K562 (cell line): ENCODE measurements around the gene TMEM86B. TPM values are rescaled to one million over a fixed set of nuclear protein-coding genes. Genes with fewer than 3 reads are reported as not detected.

Source experiments
- ATF7 ChIP-seq: fragments of 450-650 bp; IDR thresholded peaks from 2 replicates; pipeline ENCODE4 v1.7.1; 2014; ENCODE audit warnings: mild to moderate bottlenecking, moderate library complexity
- GATA2 ChIP-seq: sonication (generic); formaldehyde crosslinking; IDR thresholded peaks from 2 replicates; pipeline ENCODE4 v1.4.0; 2020; ENCODE audit warnings: mild to moderate bottlenecking, missing genetic modification reagents
- MIER1 ChIP-seq: fragments of 450-650 bp; IDR thresholded peaks from 2 replicates; pipeline ENCODE4 v1.6.1; 2016; ENCODE audit warnings: antibody characterized with exemption, mild to moderate bottlenecking, low read depth
- NELFE ChIP-seq: IDR thresholded peaks from 2 replicates; pipeline ENCODE4 v1.6.1; 2011; ENCODE audit warnings: mild to moderate bottlenecking; ENCODE audit not compliant: insufficient read depth, insufficient read length
- NONO ChIP-seq, 2 experiments: fragments of 200-400 bp in 1 of 2; fragments of 450-650 bp in 1 of 2; formaldehyde crosslinking in 1 of 2; IDR thresholded peaks; 2 replicates each; pipeline ENCODE4 v1.6.1; 2017; ENCODE audit warnings: low read depth in 2 of 2, mild to moderate bottlenecking in 2 of 2, moderate library complexity in 2 of 2, low read length in 1 of 2
- PHF8 ChIP-seq: fragments of 200-600 bp; sonication (generic); IDR thresholded peaks from 2 replicates; pipeline ENCODE4 v1.6.1; 2012; ENCODE audit warnings: mixed run types, mild to moderate bottlenecking, inconsistent platforms, low read length, moderate library complexity, borderline replicate concordance
- SNIP1 ChIP-seq: fragments of 450-650 bp; IDR thresholded peaks from 2 replicates; pipeline ENCODE4 v1.7.1; 2017; ENCODE audit warnings: low read depth, mild to moderate bottlenecking
- SNRNP70 ChIP-seq: fragments of 200-400 bp; formaldehyde crosslinking; optimal IDR thresholded peaks from 2 replicates; pipeline ENCODE3; 2017; ENCODE audit warnings: low read depth, low read length
- U2AF2 ChIP-seq: fragments of 200-400 bp; formaldehyde crosslinking; optimal IDR thresholded peaks from 2 replicates; pipeline ENCODE3; 2017; ENCODE audit warnings: low read depth, mild to moderate bottlenecking, low read length
- ZNF282 ChIP-seq: sonication (generic); formaldehyde crosslinking; IDR thresholded peaks from 2 replicates; pipeline ENCODE4 v1.8.1; 2023; ENCODE audit warnings: missing genetic modification reagents
- ZNF696 ChIP-seq: fragments of 250-450 bp; sonication (Bioruptor Pico); conservative IDR thresholded peaks from 2 replicates; pipeline ENCODE4 v1.4.0; 2020; ENCODE audit warnings: mild to moderate bottlenecking, moderate library complexity
- polyA plus RNA-seq, 8 experiments: library from polyadenylated mRNA; depleted of rRNA in 4 of 8; stranded (reverse) in 5 of 8; unstranded in 3 of 8; fragments of >200 nt; fragmentation: Nextera tagmentation in 2 of 8; fragmentation: Illumina TruSeq in 1 of 8; extraction: Ambion mirVana in 2 of 8; extraction: Trizol in 1 of 8; gene quantifications; 2 replicates each; pipeline versions ENCODE4 v1.2.1 to v1.2.3, GENCODE V29; 2011 to 2014; ENCODE audit warnings: inconsistent platforms in 1 of 8, missing spikeins in 1 of 8
- total RNA-seq, 7 experiments: library from RNA; depleted of rRNA in 6 of 7; stranded (reverse); fragments of >200 nt in 6 of 7; fragmentation: Illumina TruSeq in 2 of 7; extraction: Trizol in 2 of 7; gene quantifications; 2 replicates each; pipeline versions ENCODE4 v1.2.1 to v1.2.3, GENCODE V29; 2011 to 2021; ENCODE audit warnings: low replicate concordance in 1 of 7
- TF ChIP-seq, protein P1 (sequence below): sonication (generic); formaldehyde crosslinking; IDR thresholded peaks from 2 replicates; pipeline ENCODE4 v1.9.0; 2022; ENCODE audit warnings: mild to moderate bottlenecking, missing genetic modification reagents
- TF ChIP-seq, protein P2 (sequence below): IDR thresholded peaks from 2 replicates; pipeline ENCODE4 v1.6.1; 2014; ENCODE audit warnings: antibody characterized with exemption
- TF ChIP-seq, protein P3 (sequence below): IDR thresholded peaks from 2 replicates; pipeline ENCODE4 v1.6.1; 2011; ENCODE audit not compliant: insufficient read length; ENCODE audit errors: extremely low read depth
- TF ChIP-seq, protein P4 (sequence below): sonication (generic); formaldehyde crosslinking; IDR thresholded peaks from 2 replicates; pipeline ENCODE4 v1.4.0; 2020; ENCODE audit warnings: mild to moderate bottlenecking, missing genetic modification reagents
- TF ChIP-seq, protein P5 (sequence below), 3 experiments: fragments of 200-800 bp in 1 of 3; sonication (Bioruptor generic) in 1 of 3; sonication (generic) in 1 of 3; formaldehyde crosslinking in 1 of 3; IDR thresholded peaks; 2 replicates each; pipeline versions ENCODE4 v1.6.1 to v1.8.0; 2016 to 2022; ENCODE audit warnings: mild to moderate bottlenecking in 2 of 3, missing compliant biosample characterization in 2 of 3, missing genetic modification characterization in 2 of 3, missing genetic modification reagents in 1 of 3
- TF ChIP-seq, protein P6 (sequence below): fragments of 450-650 bp; formaldehyde crosslinking; IDR thresholded peaks from 2 replicates; pipeline ENCODE4 v1.4.0; 2020; ENCODE audit warnings: mild to moderate bottlenecking, moderate library complexity

The TMEM86B gene
- total and polyA plus RNA-seq, 9 of the 15 experiments (the other 6 are each of a cell fraction or from before 2014, with no cell fraction given), result 0.28 to 7.9 (median 2.1) TPM

DNA sequence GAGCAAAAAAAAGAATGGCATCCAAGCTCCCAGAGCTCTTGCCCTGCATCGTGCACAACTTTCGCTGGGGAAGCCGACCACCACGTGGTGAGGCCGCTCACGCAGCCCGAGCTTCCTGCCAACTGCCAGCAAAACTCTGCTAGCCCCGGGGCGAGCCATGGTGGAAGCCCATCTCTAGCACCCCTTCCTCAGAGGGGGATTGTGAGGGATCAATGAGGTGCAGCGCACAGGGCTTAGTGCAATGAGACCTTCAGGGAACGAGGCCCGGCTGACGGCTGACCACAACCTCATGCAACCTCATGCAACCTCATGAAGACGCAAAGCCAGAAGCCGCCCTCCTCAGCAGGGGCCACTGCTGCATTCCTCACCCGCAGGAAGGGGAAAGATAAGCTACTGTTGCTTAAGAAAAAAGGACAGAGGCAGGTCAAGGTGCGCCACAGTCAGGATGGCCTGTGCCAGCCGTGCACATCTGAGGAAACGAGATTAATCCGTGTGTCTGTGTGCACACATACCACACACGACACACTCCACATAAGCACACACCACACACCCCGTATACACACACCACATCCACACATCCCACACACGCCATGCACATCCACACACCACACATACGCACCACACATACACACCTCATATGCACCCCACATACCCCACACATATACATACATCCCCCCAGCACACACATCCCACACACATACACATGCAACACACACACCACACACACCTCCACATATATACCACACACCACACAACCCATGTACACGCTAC is 41.8 kb upstream of the TMEM86B start (continued):
- TF ChIP-seq U2AF2 (no peak), ATF7 (peak; percentile 69), SNIP1 (no peak), MIER1 (no peak), NONO (IDR thresholded peaks at IDR 0.05; ENCODE audit: low read depth in 2 of 2, low read length in 1 of 2) (no peak), PHF8 (no peak), NELFE (no peak), ZNF696 (CRISPR knock-in tag) (no peak), ZNF282 (CRISPR knock-in tag) (no peak), GATA2 (CRISPR knock-in tag) (no peak), SNRNP70 (no peak)
- TF ChIP-seq, protein P1, sequence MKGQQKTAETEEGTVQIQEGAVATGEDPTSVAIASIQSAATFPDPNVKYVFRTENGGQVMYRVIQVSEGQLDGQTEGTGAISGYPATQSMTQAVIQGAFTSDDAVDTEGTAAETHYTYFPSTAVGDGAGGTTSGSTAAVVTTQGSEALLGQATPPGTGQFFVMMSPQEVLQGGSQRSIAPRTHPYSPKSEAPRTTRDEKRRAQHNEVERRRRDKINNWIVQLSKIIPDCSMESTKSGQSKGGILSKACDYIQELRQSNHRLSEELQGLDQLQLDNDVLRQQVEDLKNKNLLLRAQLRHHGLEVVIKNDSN (CRISPR knock-in tag), result 0 out of 2 replicates have a peak, but pooled peaks have one; percentile 17
- TF ChIP-seq, protein P2, sequence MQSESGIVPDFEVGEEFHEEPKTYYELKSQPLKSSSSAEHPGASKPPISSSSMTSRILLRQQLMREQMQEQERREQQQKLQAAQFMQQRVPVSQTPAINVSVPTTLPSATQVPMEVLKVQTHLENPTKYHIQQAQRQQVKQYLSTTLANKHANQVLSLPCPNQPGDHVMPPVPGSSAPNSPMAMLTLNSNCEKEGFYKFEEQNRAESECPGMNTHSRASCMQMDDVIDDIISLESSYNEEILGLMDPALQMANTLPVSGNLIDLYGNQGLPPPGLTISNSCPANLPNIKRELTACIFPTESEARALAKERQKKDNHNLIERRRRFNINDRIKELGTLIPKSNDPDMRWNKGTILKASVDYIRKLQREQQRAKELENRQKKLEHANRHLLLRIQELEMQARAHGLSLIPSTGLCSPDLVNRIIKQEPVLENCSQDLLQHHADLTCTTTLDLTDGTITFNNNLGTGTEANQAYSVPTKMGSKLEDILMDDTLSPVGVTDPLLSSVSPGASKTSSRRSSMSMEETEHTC, result no peak
- TF ChIP-seq, protein P3, sequence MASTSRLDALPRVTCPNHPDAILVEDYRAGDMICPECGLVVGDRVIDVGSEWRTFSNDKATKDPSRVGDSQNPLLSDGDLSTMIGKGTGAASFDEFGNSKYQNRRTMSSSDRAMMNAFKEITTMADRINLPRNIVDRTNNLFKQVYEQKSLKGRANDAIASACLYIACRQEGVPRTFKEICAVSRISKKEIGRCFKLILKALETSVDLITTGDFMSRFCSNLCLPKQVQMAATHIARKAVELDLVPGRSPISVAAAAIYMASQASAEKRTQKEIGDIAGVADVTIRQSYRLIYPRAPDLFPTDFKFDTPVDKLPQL, result no peak
- TF ChIP-seq, protein P4, sequence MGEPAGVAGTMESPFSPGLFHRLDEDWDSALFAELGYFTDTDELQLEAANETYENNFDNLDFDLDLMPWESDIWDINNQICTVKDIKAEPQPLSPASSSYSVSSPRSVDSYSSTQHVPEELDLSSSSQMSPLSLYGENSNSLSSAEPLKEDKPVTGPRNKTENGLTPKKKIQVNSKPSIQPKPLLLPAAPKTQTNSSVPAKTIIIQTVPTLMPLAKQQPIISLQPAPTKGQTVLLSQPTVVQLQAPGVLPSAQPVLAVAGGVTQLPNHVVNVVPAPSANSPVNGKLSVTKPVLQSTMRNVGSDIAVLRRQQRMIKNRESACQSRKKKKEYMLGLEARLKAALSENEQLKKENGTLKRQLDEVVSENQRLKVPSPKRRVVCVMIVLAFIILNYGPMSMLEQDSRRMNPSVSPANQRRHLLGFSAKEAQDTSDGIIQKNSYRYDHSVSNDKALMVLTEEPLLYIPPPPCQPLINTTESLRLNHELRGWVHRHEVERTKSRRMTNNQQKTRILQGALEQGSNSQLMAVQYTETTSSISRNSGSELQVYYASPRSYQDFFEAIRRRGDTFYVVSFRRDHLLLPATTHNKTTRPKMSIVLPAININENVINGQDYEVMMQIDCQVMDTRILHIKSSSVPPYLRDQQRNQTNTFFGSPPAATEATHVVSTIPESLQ, result no peak
- TF ChIP-seq, protein P5, sequence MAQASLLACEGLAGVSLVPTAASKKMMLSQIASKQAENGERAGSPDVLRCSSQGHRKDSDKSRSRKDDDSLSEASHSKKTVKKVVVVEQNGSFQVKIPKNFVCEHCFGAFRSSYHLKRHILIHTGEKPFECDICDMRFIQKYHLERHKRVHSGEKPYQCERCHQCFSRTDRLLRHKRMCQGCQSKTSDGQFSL (CRISPR knock-in tag; IDR thresholded peaks at IDR 0.05), result no peak
- TF ChIP-seq, protein P5 (tag; IDR thresholded peaks at IDR 0.05), result no peak
- TF ChIP-seq, protein P6, sequence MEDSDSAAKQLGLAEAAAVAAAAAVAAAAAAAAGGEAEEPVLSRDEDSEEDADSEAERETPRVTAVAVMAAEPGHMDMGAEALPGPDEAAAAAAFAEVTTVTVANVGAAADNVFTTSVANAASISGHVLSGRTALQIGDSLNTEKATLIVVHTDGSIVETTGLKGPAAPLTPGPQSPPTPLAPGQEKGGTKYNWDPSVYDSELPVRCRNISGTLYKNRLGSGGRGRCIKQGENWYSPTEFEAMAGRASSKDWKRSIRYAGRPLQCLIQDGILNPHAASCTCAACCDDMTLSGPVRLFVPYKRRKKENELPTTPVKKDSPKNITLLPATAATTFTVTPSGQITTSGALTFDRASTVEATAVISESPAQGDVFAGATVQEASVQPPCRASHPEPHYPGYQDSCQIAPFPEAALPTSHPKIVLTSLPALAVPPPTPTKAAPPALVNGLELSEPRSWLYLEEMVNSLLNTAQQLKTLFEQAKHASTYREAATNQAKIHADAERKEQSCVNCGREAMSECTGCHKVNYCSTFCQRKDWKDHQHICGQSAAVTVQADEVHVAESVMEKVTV (CRISPR knock-in tag), result no peak
